PFSK-1 (cell line): Measurements from ENCODE around the gene LRCH1.

Source experiments
- TAF1 ChIP-seq: IDR thresholded peaks from 2 replicates; pipeline ENCODE4 v1.6.1; 2012; ENCODE audit warnings: low read length, control low read depth, borderline replicate concordance; ENCODE audit not compliant: insufficient read depth
- TF ChIP-seq, protein P1 (sequence below), 2 experiments: IDR thresholded peaks; 2 replicates each; pipeline versions ENCODE4 v1.6.1 to v1.8.0; 2011 to 2012; ENCODE audit warnings: low read depth in 2 of 2, low read length in 2 of 2, control low read depth in 1 of 2, inconsistent platforms in 1 of 2, mild to moderate bottlenecking in 1 of 2, moderate library complexity in 1 of 2; ENCODE audit not compliant: insufficient read depth in 1 of 2

DNA sequence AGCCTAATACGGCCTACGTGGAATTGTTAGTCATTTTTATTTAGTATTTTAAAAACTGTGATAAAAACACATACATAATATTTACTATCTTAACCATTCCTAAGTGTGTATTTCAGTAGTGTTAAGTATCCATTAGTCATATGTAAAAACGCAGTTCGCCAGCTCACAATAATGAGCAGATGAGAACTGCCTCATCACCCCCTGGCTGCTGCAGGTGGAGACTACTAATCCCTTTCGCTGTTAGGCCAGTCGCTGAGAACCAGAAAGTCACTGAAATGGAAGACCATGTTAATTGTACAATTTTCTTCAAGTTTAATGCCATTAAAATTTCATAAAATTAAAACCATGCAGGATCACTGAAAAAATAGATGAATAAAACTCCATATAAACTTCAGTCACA, 242.4 kb downstream of the LRCH1 start:
- TF ChIP-seq, protein P1, sequence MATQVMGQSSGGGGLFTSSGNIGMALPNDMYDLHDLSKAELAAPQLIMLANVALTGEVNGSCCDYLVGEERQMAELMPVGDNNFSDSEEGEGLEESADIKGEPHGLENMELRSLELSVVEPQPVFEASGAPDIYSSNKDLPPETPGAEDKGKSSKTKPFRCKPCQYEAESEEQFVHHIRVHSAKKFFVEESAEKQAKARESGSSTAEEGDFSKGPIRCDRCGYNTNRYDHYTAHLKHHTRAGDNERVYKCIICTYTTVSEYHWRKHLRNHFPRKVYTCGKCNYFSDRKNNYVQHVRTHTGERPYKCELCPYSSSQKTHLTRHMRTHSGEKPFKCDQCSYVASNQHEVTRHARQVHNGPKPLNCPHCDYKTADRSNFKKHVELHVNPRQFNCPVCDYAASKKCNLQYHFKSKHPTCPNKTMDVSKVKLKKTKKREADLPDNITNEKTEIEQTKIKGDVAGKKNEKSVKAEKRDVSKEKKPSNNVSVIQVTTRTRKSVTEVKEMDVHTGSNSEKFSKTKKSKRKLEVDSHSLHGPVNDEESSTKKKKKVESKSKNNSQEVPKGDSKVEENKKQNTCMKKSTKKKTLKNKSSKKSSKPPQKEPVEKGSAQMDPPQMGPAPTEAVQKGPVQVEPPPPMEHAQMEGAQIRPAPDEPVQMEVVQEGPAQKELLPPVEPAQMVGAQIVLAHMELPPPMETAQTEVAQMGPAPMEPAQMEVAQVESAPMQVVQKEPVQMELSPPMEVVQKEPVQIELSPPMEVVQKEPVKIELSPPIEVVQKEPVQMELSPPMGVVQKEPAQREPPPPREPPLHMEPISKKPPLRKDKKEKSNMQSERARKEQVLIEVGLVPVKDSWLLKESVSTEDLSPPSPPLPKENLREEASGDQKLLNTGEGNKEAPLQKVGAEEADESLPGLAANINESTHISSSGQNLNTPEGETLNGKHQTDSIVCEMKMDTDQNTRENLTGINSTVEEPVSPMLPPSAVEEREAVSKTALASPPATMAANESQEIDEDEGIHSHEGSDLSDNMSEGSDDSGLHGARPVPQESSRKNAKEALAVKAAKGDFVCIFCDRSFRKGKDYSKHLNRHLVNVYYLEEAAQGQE (IDR thresholded peaks at IDR 0.05; ENCODE audit: insufficient read depth in 1 of 2, low read depth in 2 of 2, low read length in 2 of 2), result no peak
- TF ChIP-seq TAF1, result no peak
